ENCODE results near the gene SACM1L.

Gene SACM1L

GRCh38 chr3:45781271-45781670 lies 92.1 kb downstream of the SACM1L start:
- H3K36me3 ChIP-seq: no peaks in the 10 kb centered on the region
- no peak overlapping the region for H3K27ac ChIP-seq
- peaks cover 8% of the 10 kb centered on the region for H3K27me3 ChIP-seq
- H3K4me1 ChIP-seq (ENCODE audit: control insufficient read depth in 1 of 2, insufficient read depth in 1 of 2, low read depth in 1 of 2, low read length in 1 of 2): no peaks in the 10 kb centered on the region
- H3K4me3 ChIP-seq (ENCODE audit: low read depth in 1 of 2, low read length in 1 of 2): no peak overlapping the region
- no peak for TF ChIP-seq CTCF (IDR thresholded peaks at IDR 0.05)
- H3K9me3 ChIP-seq: no peaks in the 10 kb centered on the region

- no peak overlapping the region for H3K4me3 ChIP-seq (ENCODE audit: low read depth in 1 of 2, low read length in 1 of 2)
- H3K9me3 ChIP-seq: no peaks in the 10 kb centered on the region
- no peaks in the 10 kb centered on the region for H3K4me1 ChIP-seq (ENCODE audit: control insufficient read depth in 1 of 2, insufficient read depth in 1 of 2, low read depth in 1 of 2, low read length in 1 of 2)
- no peak overlapping the region for H3K27ac ChIP-seq
- peaks cover 8% of the 10 kb centered on the region for H3K27me3 ChIP-seq
- TF ChIP-seq CTCF (IDR thresholded peaks at IDR 0.05): no peak
- no peaks in the 10 kb centered on the region for H3K36me3 ChIP-seq
Observed at GRCh38 chr3:45781841-45782240, 92.6 kb downstream of the SACM1L start.

- H3K27me3 ChIP-seq: peaks cover 8% of the 10 kb centered on the region
- H3K27ac ChIP-seq: no peak overlapping the region
- H3K4me3 ChIP-seq (ENCODE audit: low read depth in 1 of 2, low read length in 1 of 2): no peak overlapping the region
- no peaks in the 10 kb centered on the region for H3K4me1 ChIP-seq (ENCODE audit: control insufficient read depth in 1 of 2, insufficient read depth in 1 of 2, low read depth in 1 of 2, low read length in 1 of 2)
- H3K9me3 ChIP-seq: no peaks in the 10 kb centered on the region
- H3K36me3 ChIP-seq: no peaks in the 10 kb centered on the region
- TF ChIP-seq CTCF (IDR thresholded peaks at IDR 0.05): no peak
Observed at GRCh38 chr3:45782381-45782780, 93.2 kb downstream of the SACM1L start.

GRCh38 chr3:45783667-45784066 lies 94.5 kb downstream of the SACM1L start:
- H3K9me3 ChIP-seq: no peaks in the 10 kb centered on the region
- no peaks in the 10 kb centered on the region for H3K4me1 ChIP-seq (ENCODE audit: control insufficient read depth in 1 of 2, insufficient read depth in 1 of 2, low read depth in 1 of 2, low read length in 1 of 2)
- no peaks in the 10 kb centered on the region for H3K36me3 ChIP-seq
- H3K27ac ChIP-seq: no peak overlapping the region
- no peak overlapping the region for H3K4me3 ChIP-seq (ENCODE audit: low read depth in 1 of 2, low read length in 1 of 2)
- TF ChIP-seq CTCF (IDR thresholded peaks at IDR 0.05): no peak
- peaks cover 8% of the 10 kb centered on the region for H3K27me3 ChIP-seq

- Histone ChIP-seq H3K27ac (no peak overlapping the region), H3K36me3 (no peaks in the 10 kb centered on the region), H3K4me3 (ENCODE audit: low read depth in 1 of 2, low read length in 1 of 2) (no peak overlapping the region), H3K4me1 (ENCODE audit: control insufficient read depth in 1 of 2, insufficient read depth in 1 of 2, low read depth in 1 of 2, low read length in 1 of 2) (peaks cover 0 to 2% of the 10 kb centered on the region in 2 experiments), H3K9me3 (no peaks in the 10 kb centered on the region), H3K27me3 (peaks cover 8% of the 10 kb centered on the region)
- TF ChIP-seq CTCF (IDR thresholded peaks at IDR 0.05): no peak
Observed at GRCh38 chr3:45785605-45786150, 96.5 kb downstream of the SACM1L start.
